IPS-15b (cell line): ENCODE data around the gene LGALS3BP.

Experiments
- H3K27me3 ChIP-seq: one replicate; pipeline ENCODE4 v1.6.1; 2013; ENCODE audit warnings: low read length; ENCODE audit not compliant: control insufficient read depth, insufficient read depth
- H3K36me3 ChIP-seq: one replicate; pipeline ENCODE4 v1.6.1; 2013; ENCODE audit warnings: low read length; ENCODE audit not compliant: control insufficient read depth, insufficient read depth
- H3K4me1 ChIP-seq: one replicate; pipeline ENCODE4 v1.6.1; 2013; ENCODE audit warnings: mild to moderate bottlenecking, low read length; ENCODE audit not compliant: control insufficient read depth, insufficient read depth
- H3K4me3 ChIP-seq: one replicate; pipeline ENCODE4 v1.5.1; 2013; ENCODE audit warnings: low read depth, low read length
- H3K9ac ChIP-seq: one replicate; pipeline ENCODE4 v1.6.1; 2013; ENCODE audit warnings: low read depth, mild to moderate bottlenecking, low read length
- H3K9me3 ChIP-seq: one replicate; pipeline ENCODE4 v1.6.1; 2013; ENCODE audit warnings: mild to moderate bottlenecking, low read length; ENCODE audit not compliant: control insufficient read depth, insufficient read depth

LGALS3BP gene

DNA sequence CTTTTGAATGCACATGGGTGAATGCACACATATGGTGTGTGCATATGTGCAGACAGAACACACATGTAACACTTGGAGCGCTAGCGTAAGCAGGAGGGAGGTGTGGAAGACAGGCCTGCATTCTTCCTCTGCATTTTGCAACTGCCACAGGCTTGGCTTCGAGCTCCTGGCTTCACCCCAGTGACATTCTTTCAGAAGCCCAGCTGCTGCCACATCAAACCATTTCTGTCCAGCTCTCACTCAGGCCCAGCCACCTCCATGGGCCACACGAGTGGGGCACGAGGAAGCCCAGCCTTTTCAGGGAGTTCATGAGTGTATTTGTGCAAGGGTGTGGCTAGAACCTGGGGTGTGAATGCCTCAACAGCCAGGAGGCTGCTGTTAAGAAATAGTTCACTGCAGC lies 18.8 kb downstream of the LGALS3BP start:
- Histone ChIP-seq H3K9ac (no peak overlapping the region), H3K4me1 (no peaks in the 10 kb centered on the region), H3K4me3 (no peak overlapping the region)

DNA sequence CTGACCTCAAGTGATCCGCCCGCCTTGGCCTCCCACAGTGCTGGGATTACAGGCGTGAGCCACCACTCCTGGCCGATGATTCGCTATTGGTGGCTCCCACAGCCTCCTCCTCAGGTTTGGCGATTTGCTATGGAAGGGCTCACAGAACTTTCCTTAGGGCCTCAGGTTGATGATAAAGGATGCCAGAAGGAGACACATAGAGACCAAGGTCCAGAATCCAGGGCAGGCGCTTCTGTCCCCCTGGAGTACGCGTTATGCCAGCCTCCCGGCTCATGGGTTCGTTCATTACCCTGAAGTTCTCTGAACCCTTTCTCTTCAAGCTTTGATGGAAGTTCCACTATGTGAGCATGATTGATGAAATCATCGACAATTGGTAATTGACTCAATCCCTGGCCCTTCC lies 19.9 kb downstream of the LGALS3BP start:
- Histone ChIP-seq H3K4me1 (no peaks in the 10 kb centered on the region), H3K9me3 (no peaks in the 10 kb centered on the region), H3K9ac (no peak overlapping the region), H3K4me3 (no peak overlapping the region), H3K36me3 (no peaks in the 10 kb centered on the region), H3K27me3 (no peaks in the 10 kb centered on the region)

More for the DNA sequence above, 18.8 kb downstream of the LGALS3BP start:
- no peaks in the 10 kb centered on the region for H3K36me3 ChIP-seq
- H3K9me3 ChIP-seq: no peaks in the 10 kb centered on the region
- no peaks in the 10 kb centered on the region for H3K27me3 ChIP-seq

GRCh38 chr17:78958641-78959127 lies 21.0 kb downstream of the LGALS3BP start:
- no peaks in the 10 kb centered on the region for H3K4me1 ChIP-seq
- H3K4me3 ChIP-seq: no peak overlapping the region
- no peaks in the 10 kb centered on the region for H3K9me3 ChIP-seq
- H3K9ac ChIP-seq: no peak overlapping the region
- H3K27me3 ChIP-seq: no peaks in the 10 kb centered on the region
- H3K36me3 ChIP-seq: no peaks in the 10 kb centered on the region

DNA sequence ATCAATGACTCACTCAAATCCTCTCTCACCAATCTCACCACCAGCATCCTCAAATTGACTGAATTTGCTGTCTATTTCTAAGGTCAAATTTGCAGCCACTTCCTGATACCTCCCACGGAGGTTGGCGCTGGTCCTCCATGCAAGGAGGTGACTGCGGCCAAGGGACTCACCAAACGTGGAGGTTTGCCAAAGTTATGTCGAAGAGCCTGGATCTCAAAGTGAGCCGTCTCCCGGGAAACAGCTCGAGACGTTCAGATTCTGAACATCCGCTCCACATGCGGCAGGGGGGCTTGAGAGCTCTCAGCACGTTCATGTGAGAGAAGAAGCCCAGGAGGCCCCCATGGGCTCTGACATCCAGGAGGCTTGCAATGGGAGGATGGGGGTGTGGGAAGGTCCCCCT lies 22.6 kb downstream of the LGALS3BP start:
- H3K36me3 ChIP-seq: no peaks in the 10 kb centered on the region
- H3K9ac ChIP-seq: no peak overlapping the region
- H3K27me3 ChIP-seq: no peaks in the 10 kb centered on the region
- H3K9me3 ChIP-seq: no peaks in the 10 kb centered on the region
- no peaks in the 10 kb centered on the region for H3K4me1 ChIP-seq
- no peak overlapping the region for H3K4me3 ChIP-seq

DNA sequence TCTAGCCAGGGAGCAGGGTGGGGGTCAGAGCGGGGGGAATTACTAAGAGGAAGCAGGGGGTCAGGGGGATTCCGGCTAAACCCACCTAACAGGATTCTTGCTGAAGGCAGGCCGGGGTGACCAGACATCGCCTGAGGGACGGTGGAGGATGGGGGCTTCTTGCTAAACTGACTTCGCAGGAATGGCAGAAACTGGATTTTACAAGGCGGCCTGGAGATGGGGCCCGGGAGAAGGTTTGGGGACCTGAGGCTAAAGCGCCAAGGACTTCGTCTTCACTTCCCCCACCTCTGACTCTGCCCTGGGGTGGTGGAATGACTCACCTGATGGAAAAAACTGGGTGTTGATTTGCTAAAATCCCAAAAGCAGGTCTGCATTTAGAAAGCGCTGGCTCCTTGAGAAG lies 23.5 kb downstream of the LGALS3BP start:
- no peaks in the 10 kb centered on the region for H3K9me3 ChIP-seq
- no peaks in the 10 kb centered on the region for H3K36me3 ChIP-seq
- H3K27me3 ChIP-seq: no peaks in the 10 kb centered on the region
- no peaks in the 10 kb centered on the region for H3K4me1 ChIP-seq
- no peak overlapping the region for H3K9ac ChIP-seq
- no peak overlapping the region for H3K4me3 ChIP-seq

- H3K4me3 ChIP-seq: no peak overlapping the region
- H3K9ac ChIP-seq: no peak overlapping the region
- H3K9me3 ChIP-seq: no peaks in the 10 kb centered on the region
- no peaks in the 10 kb centered on the region for H3K27me3 ChIP-seq
- no peaks in the 10 kb centered on the region for H3K36me3 ChIP-seq
- H3K4me1 ChIP-seq: no peaks in the 10 kb centered on the region
These were observed 25.0 kb downstream of the LGALS3BP start for GRCh38 chr17:78954684-78955083.

GRCh38 chr17:78953356-78954350 lies 26.1 kb downstream of the LGALS3BP start:
- H3K9me3 ChIP-seq: no peaks in the 10 kb centered on the region
- H3K9ac ChIP-seq: no peak overlapping the region
- H3K4me3 ChIP-seq: no peak overlapping the region
- H3K36me3 ChIP-seq: no peaks in the 10 kb centered on the region
- no peaks in the 10 kb centered on the region for H3K4me1 ChIP-seq
- H3K27me3 ChIP-seq: no peaks in the 10 kb centered on the region

DNA sequence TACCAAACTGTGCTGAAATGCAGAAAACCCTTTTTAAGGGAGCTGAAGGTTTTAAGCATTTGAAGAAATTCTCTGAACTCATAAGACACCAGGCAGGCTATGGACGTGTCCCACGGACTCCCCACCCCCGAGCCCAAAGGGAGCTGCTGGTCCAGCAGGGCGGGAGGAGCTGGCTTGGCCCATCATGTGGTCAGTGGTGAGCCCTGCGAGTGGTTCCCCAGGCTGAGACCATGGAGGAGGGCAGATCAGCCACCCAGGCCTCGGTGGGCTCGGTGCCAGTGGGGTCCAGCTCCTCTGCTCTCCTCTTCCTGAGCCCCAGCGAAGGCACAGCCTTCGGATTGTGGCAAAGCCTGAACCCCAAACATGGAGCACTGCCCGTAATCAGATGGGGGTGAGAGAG lies 27.0 kb downstream of the LGALS3BP start:
- H3K27me3 ChIP-seq: no peaks in the 10 kb centered on the region
- no peak overlapping the region for H3K4me3 ChIP-seq
- H3K9me3 ChIP-seq: no peaks in the 10 kb centered on the region
- H3K36me3 ChIP-seq: no peaks in the 10 kb centered on the region
- no peaks in the 10 kb centered on the region for H3K4me1 ChIP-seq
- no peak overlapping the region for H3K9ac ChIP-seq

DNA sequence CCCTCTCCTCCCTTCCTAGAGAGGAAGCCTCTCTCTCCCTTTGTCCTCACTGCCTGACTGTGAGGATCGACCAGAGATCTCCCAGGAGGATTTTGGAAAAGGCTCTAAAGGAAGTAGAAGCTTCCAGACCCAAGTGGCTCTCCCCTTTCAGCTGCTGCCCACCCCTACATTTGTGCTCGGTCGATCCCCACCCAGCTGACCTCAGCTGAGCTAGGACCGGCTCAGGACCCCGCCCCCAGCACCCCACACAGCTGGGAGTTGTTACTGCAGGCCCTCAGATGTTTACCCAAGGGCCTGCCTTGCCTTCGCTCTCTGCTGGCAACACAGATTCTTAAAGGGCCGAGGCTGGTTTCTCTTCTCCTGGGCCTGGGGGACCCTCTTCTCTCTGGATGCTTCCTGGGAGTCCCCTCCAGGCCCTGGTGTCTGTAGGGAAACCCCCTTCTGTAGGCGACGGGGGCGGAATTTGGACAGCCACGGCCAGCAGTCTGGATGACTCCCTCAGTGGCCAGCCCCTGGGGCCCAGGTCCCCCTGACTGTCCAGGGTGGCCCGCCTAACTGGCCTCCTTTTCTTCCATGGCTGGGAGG lies 27.7 kb downstream of the LGALS3BP start:
- H3K4me1 ChIP-seq: no peaks in the 10 kb centered on the region
- no peak overlapping the region for H3K9ac ChIP-seq
- H3K36me3 ChIP-seq: no peaks in the 10 kb centered on the region
- no peaks in the 10 kb centered on the region for H3K9me3 ChIP-seq
- no peak overlapping the region for H3K4me3 ChIP-seq
- H3K27me3 ChIP-seq: no peaks in the 10 kb centered on the region

DNA sequence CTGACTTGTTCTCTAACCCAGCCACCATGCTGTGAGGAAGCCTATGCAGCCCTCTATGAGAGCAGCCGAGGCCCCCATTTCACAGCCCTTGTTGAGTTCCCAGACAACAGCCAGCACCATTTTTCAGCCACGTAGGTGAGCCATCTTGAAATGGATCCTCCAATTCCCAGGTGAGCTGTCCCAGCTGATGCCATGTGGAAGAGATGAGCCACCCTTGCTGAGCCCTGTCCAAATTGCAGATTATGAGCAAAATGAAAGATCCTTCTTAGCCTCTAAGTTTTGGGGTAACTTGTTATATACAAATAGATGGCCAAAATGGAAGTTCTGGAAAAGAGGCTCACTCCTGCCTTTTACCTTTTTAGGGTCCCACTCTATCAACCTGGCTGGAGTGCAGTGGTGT lies 28.9 kb downstream of the LGALS3BP start:
- H3K27me3 ChIP-seq: no peaks in the 10 kb centered on the region

DNA sequence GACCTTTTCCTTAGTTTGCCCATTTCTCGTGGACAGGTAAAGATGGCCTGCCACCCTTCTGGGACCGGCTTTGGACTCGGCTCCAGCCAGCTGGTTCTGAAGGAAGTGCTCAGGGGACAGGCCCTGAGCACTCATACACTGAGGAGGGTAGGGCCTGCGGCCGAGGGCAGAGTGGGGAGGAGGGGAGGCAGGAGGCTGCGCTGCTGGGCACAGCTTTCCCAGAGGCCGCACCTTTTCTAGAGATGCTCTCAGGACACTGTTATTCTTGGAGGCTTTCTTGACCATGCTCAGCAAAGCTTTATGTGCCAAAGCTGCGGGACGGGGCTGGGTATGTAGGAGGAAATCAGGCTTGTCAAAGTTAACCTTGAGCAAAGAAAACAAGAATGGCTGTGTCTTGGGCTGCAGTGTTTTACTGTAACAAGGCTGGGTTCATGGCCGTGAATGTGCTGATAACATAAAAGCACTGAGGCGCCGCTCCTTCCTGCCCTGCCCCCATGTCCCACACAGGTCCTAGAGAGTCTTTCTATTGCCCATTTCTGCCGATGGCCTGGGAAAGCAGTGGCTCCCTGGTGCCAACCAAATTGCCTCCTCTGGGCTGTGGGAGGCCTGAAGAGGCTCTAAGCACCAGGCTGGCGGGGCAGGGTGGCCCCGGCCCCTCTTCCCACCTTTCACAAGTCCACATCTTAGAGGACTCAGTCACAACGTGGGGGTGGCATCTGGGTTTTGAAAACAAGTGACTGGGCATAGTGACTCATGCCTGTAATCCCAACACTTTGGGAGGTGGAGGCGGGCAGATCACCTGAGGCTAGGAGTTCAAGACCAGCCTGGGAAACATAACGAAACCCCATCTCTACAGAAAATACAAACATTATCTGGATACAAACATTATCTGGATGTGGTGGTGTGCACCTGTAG lies 32.2 kb downstream of the LGALS3BP start:
- no peak overlapping the region for H3K9ac ChIP-seq
- H3K9me3 ChIP-seq: no peaks in the 10 kb centered on the region
- no peaks in the 10 kb centered on the region for H3K4me1 ChIP-seq
- no peaks in the 10 kb centered on the region for H3K36me3 ChIP-seq
- H3K4me3 ChIP-seq: no peak overlapping the region
- H3K27me3 ChIP-seq: no peaks in the 10 kb centered on the region

More for the DNA sequence above, 28.9 kb downstream of the LGALS3BP start:
- H3K36me3 ChIP-seq: no peaks in the 10 kb centered on the region
- no peak overlapping the region for H3K4me3 ChIP-seq
- H3K9ac ChIP-seq: no peak overlapping the region
- no peaks in the 10 kb centered on the region for H3K9me3 ChIP-seq
- no peaks in the 10 kb centered on the region for H3K4me1 ChIP-seq
